Measurements from ENCODE around the gene SMARCD1.

- TF ChIP-seq, protein P1, sequence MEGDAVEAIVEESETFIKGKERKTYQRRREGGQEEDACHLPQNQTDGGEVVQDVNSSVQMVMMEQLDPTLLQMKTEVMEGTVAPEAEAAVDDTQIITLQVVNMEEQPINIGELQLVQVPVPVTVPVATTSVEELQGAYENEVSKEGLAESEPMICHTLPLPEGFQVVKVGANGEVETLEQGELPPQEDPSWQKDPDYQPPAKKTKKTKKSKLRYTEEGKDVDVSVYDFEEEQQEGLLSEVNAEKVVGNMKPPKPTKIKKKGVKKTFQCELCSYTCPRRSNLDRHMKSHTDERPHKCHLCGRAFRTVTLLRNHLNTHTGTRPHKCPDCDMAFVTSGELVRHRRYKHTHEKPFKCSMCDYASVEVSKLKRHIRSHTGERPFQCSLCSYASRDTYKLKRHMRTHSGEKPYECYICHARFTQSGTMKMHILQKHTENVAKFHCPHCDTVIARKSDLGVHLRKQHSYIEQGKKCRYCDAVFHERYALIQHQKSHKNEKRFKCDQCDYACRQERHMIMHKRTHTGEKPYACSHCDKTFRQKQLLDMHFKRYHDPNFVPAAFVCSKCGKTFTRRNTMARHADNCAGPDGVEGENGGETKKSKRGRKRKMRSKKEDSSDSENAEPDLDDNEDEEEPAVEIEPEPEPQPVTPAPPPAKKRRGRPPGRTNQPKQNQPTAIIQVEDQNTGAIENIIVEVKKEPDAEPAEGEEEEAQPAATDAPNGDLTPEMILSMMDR (IDR thresholded peaks at IDR 0.05), result no peak
- no peak for TF ChIP-seq POLR2A (IDR thresholded peaks at IDR 0.05)
Observed at GRCh38 chr12:50112456-50113218, 27.5 kb downstream of the SMARCD1 start.

All from adrenal gland (tissue), 5 donors.